ENCODE measurements around the gene PHF21A. TPM values are rescaled to one million over a fixed set of nuclear protein-coding genes. Genes with fewer than 3 reads are reported as not detected.

Gene PHF21A
- total RNA-seq, 2 experiments from 2014 or later: 59.5 to 66.2 TPM

GRCh38 chr11:45926001-45926401 is 195.3 kb downstream of the PHF21A start:
- H3K4me3 Mint-ChIP-seq: no peak overlapping the region
- ATAC-seq (ENCODE audit: poor library complexity) (no peak), DNase-seq (peak in 1 of 14 experiments; percentile 14)
- CTCF ChIA-PET: interaction anchor here (1.5 kb wide), 1 partner anchor 8 kb away, joined by 3 read pairs; the partner anchor contains the start of gene PEX16
- H3K4me1 Mint-ChIP-seq (ENCODE audit: low read depth): peaks cover 26% of the 10 kb centered on the region
- intact Hi-C loops (cut with DNase I, micrococcal nuclease): no loop called here
- H3K9me3 Mint-ChIP-seq: no peaks in the 10 kb centered on the region
- H3K4me1 ChIP-seq (ENCODE audit: insufficient read depth, low read length): peaks cover 56% of the 10 kb centered on the region
- H3K27me3 Mint-ChIP-seq: peaks cover 14% of the 10 kb centered on the region
- no peaks in the 10 kb centered on the region for H3K36me3 ChIP-seq (ENCODE audit: insufficient read depth, low read length)
- peaks cover 0 to 3% of the 10 kb centered on the region in 2 experiments for H3K9me3 ChIP-seq (ENCODE audit: control insufficient read depth in 1 of 2, insufficient read depth in 1 of 2, low read length in 2 of 2)
- H3K27ac Mint-ChIP-seq: no peak overlapping the region
- no peak overlapping the region for H3K4me3 ChIP-seq (ENCODE audit: low read length)
- H3K27me3 ChIP-seq (ENCODE audit: control insufficient read depth in 1 of 2, insufficient read depth in 2 of 2, low read length in 2 of 2): peaks cover 4 to 6% of the 10 kb centered on the region in 2 experiments
- H3K36me3 Mint-ChIP-seq (ENCODE audit: low read depth): peaks cover 9% of the 10 kb centered on the region
- POLR2A ChIA-PET: interaction anchor here (2.0 kb wide), 1 partner anchor 8 kb away, joined by 11 read pairs; the partner anchor contains the start of gene PEX16
- no peak for TF ChIP-seq CTCF (IDR thresholded peaks at IDR 0.05)
- H3K27ac ChIP-seq (ENCODE audit: low read depth in 1 of 2, low read length in 2 of 2): no peak overlapping the region

- ChIA-PET POLR2A (interaction anchor here (2.0 kb wide), 1 partner anchor 8 kb away, joined by 11 read pairs; the partner anchor contains the start of gene PEX16), CTCF (no interaction called here)
- no peak overlapping the region for H3K27ac ChIP-seq (ENCODE audit: low read depth in 1 of 2, low read length in 2 of 2)
- no peaks in the 10 kb centered on the region for H3K36me3 ChIP-seq (ENCODE audit: insufficient read depth, low read length)
- intact Hi-C loops (cut with DNase I, micrococcal nuclease): no loop called here
- H3K27me3 ChIP-seq (ENCODE audit: control insufficient read depth in 1 of 2, insufficient read depth in 2 of 2, low read length in 2 of 2): peaks cover 4 to 6% of the 10 kb centered on the region in 2 experiments
- TF ChIP-seq CTCF (IDR thresholded peaks at IDR 0.05): no peak
- DNase-seq (no peak), ATAC-seq (ENCODE audit: poor library complexity) (no peak)
- H3K9me3 ChIP-seq (ENCODE audit: control insufficient read depth in 1 of 2, insufficient read depth in 1 of 2, low read length in 2 of 2): peaks cover 0 to 3% of the 10 kb centered on the region in 2 experiments
- H3K36me3 Mint-ChIP-seq (ENCODE audit: low read depth): peaks cover 8% of the 10 kb centered on the region
- no peak overlapping the region for H3K27ac Mint-ChIP-seq
- H3K9me3 Mint-ChIP-seq: no peaks in the 10 kb centered on the region
- H3K4me3 ChIP-seq (ENCODE audit: low read length): no peak overlapping the region
- peaks cover 26% of the 10 kb centered on the region for H3K4me1 Mint-ChIP-seq (ENCODE audit: low read depth)
- H3K4me3 Mint-ChIP-seq: no peak overlapping the region
- peaks cover 14% of the 10 kb centered on the region for H3K27me3 Mint-ChIP-seq
- H3K4me1 ChIP-seq (ENCODE audit: insufficient read depth, low read length): peaks cover 54% of the 10 kb centered on the region
Measured at GRCh38 chr11:45925550-45925949, 195.7 kb downstream of the PHF21A start.

GRCh38 chr11:45924927-45925326 is 196.3 kb downstream of the PHF21A start:
- Mint-ChIP-seq H3K36me3 (ENCODE audit: low read depth) (peaks cover 2% of the 10 kb centered on the region), H3K4me3 (peak overlapping the region; percentile 79), H3K4me1 (ENCODE audit: low read depth) (peaks cover 26% of the 10 kb centered on the region), H3K27ac (peak overlapping the region; percentile 10), H3K27me3 (peaks cover 14% of the 10 kb centered on the region), H3K9me3 (no peaks in the 10 kb centered on the region)
- peaks cover 4 to 6% of the 10 kb centered on the region in 2 experiments for H3K27me3 ChIP-seq (ENCODE audit: control insufficient read depth in 1 of 2, insufficient read depth in 2 of 2, low read length in 2 of 2)
- DNase-seq (no peak), ATAC-seq (ENCODE audit: poor library complexity) (no peak)
- H3K27ac ChIP-seq (ENCODE audit: low read depth in 1 of 2, low read length in 2 of 2): no peak overlapping the region
- H3K4me3 ChIP-seq (ENCODE audit: low read length): no peak overlapping the region
- ChIA-PET CTCF (no interaction called here), POLR2A (interaction anchor here (1.0 kb wide), 1 partner anchor 27 kb away, joined by 5 read pairs; no protein-coding TSS in a partner anchor)
- peaks cover 0 to 3% of the 10 kb centered on the region in 2 experiments for H3K9me3 ChIP-seq (ENCODE audit: control insufficient read depth in 1 of 2, insufficient read depth in 1 of 2, low read length in 2 of 2)
- H3K36me3 ChIP-seq (ENCODE audit: insufficient read depth, low read length): no peaks in the 10 kb centered on the region
- intact Hi-C loops (cut with DNase I, micrococcal nuclease): no loop called here
- no peak for TF ChIP-seq CTCF (IDR thresholded peaks at IDR 0.05)
- H3K4me1 ChIP-seq (ENCODE audit: insufficient read depth, low read length): peaks cover 54% of the 10 kb centered on the region

All from CD4-positive, alpha-beta T cell (primary cell).